ENCODE measurements around the gene UMOD.

DNA sequence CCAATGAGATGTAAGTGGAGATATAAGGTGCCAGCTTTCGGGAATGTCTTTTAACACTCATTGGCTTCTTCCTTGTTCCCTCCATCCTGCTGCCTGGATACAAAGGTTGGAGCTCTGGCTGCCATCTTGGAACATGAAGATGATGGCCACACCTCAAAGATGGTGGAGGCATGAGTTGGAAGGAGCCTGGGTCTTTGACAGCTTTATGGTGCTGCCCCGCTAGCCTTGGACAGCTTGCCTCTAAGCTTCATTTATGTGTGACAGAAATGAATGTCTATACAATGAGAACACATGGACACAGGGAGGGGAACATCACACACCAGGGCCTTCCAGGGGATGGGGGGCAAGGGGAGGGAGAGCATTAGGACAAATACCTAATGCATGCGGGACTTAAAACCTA, 38.8 kb downstream of the UMOD start:
- TF ChIP-seq POLR2A (IDR thresholded peaks at IDR 0.05; ENCODE audit: low read length) (no peak), GATA1 (IDR thresholded peaks at IDR 0.05; ENCODE audit: low read depth, low read length) (no peak)

Measured in erythroblast (primary cell).